HUDEP-2 (cell line): Measurements from ENCODE around the gene MYH4.

ENCODE experiments used
- DNase-seq, 76 experiments: peaks; one replicate each; lab custom pipeline; 2025; ENCODE audit not compliant: unreplicated experiment in 76 of 76; lab: John Stamatoyannopoulos, UW

The MYH4 gene

DNA sequence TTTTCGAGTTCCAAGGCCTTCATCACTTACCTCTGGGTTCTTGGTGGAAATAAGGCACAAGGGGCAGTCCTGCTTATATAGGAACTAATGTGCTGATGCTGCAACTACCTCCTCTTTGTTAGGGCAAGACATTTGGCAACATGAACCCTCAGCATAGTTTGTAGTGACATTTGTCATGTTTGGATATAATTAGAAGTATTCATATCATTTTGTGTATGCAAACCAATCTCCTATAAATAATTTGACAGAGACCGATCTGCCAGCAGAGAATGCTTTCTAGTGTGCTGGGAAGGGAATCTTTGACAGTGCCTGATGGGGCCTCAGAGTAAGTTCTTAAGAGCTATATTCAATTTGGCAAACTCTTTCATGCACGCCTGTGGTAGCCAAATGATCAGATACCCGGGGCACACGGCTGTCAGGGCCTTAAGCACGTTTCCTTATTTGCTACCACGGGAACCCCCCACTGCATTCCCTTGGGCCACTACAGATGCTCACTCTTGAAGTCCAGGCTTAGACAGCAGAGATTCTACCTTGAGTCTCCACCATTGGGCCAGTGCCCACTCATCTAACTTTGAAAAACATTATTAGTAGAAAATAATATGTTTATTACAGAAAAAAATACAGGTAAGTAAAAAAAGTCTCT, 47.3 kb downstream of the MYH4 start, which contains the start of gene MYH8:
MYH8 (minus strand) TSS at position 51 of the 643 bp plus-strand sequence. CDS start 1,723 bp downstream, outside the sequence.
- no peak for DNase-seq

GRCh38 chr17:10421211-10421610, 48.1 kb downstream of the MYH4 start:
- DNase-seq: no peak

- DNase-seq: no peak
Observed at GRCh38 chr17:10420811-10421210, 48.5 kb downstream of the MYH4 start.

DNA sequence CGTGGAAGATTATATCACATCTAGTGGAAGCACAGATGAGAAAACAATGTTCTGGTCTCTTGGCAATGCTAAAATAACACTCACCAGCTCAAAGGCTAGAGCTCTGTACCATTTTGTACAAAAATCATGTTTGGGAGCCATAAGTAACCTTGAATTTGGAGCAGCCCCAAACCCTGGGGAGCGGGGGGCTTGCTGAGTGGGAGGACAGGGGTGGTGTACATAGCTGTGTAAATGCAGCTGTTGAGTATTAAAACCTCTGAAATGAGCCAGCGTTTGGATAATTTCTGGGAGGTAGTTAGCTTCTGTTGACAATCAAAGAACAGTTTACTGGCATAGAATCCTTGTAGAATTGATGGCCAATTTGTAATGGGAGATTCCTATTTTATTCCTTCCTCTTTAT, 51.9 kb downstream of the MYH4 start:
- DNase-seq: no peak

GRCh38 chr17:10415161-10415560, 54.2 kb downstream of the MYH4 start:
- DNase-seq: no peak

DNA sequence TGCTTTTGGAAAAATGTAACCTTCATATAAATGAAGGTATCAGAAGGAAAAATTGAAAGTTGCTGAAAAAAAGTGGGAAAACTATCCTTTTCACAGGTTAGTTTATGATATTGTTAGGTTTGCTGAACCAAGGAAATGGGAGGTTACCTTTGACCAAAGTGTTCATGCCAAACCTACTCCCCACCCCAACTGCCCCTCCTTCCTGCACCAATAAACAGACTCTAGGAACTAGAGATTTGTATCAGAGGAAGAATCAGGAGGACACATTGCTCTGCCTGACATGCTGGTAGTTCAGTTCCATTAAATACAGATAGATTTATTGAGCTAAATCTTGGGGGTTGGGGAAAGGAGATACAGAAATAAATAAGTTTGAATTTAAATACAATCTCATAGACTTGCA, 65.8 kb downstream of the MYH4 start:
- DNase-seq: no peak

- no peak for DNase-seq
Observed at GRCh38 chr17:10398352-10398751, 71.0 kb downstream of the MYH4 start.

DNA sequence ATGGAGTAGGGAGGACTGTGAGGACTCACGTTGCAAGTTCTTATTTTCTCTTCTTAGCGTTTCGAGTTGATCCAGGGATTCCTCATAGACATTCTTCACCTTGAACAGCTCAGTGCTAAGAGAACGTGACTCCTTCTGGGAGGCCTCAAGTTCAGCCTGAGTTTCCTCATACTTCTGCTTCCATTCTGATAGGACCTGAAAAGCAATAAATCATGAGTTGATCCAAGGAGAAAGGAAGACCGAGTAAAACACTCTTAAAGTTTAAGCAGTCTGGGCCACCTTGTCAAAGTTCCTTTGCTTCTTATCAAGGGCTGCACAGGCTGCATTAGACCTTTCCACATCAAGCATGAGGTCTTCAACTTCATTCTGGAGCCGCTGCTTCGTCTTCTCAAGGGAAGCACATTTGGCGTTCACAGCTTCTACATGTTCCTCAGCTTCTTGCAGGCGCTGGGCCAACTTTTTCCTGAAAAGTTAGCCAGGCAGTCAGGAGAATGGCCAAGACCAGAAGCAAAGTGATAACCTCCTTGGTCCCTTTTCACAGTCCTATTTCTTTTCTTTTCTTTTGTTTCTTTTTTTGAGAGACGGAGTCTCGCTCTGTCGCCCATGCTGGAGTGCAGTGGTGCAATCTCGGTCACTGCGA, 72.7 kb downstream of the MYH4 start:
- DNase-seq: no peak

- DNase-seq: no peak
Observed at GRCh38 chr17:10394201-10394887, 75.0 kb downstream of the MYH4 start.
